HepG2 (cell line): Measurements from ENCODE around the gene HLF. TPM values are rescaled to one million over a fixed set of nuclear protein-coding genes. Genes with fewer than 3 reads are reported as not detected.

Experiments
- ATAC-seq: fragments of 200-7000 bp; cut with Tn5 transposase; 3 replicates; pipeline ENCODE4 v1.9.1; 2020; ENCODE audit warnings: mild to moderate bottlenecking, moderate library complexity
- BruUV-seq: library from RNA; stranded (reverse); fragments of 400-500 nt; replicated peaks from 2 replicates; lab custom pipeline; 2021; lab: Mats Ljungman, UMichigan
- CTCF ChIA-PET: fragments of 300-600 bp; formaldehyde crosslinking; extraction: SDS; loops from one replicate; lab custom pipeline; 2021; ENCODE audit warnings: low total read pairs, inconsistent platforms, low intra/inter-chr PET ratio; lab: Yijun Ruan, JAX
- POLR2A ChIA-PET: fragments of 350-600 bp; sonication (Branson Sonifier 250); formaldehyde crosslinking; loops from one replicate; lab custom pipeline; 2020; ENCODE audit warnings: antibody characterized with exemption, inconsistent platforms; lab: Yijun Ruan, JAX
- DNase-seq: peaks from one replicate; pipeline ENCODE4 v3.0.0-alpha.2; 2015; ENCODE audit warnings: low spot score
- FAIRE-seq: peaks from 3 replicates; lab custom pipeline; 2011; peaks lifted over from hg19 to GRCh38; lab: Jason Lieb, UNC
- H2AFZ ChIP-seq: one replicate; pipeline ENCODE4 v1.6.1; 2011; ENCODE audit warnings: low read length, inconsistent platforms
- H3K27ac ChIP-seq: fragments of 300-600 bp; 3 replicates; pipeline ENCODE4 v1.8.0; 2011; ENCODE audit warnings: mixed run types, mild to moderate bottlenecking, mixed read lengths, low read length, inconsistent platforms; ENCODE audit not compliant: insufficient read depth; ENCODE audit errors: extremely low read length
- H3K27me3 ChIP-seq, 2 experiments: fragments of 200-600 bp in 1 of 2; 2 replicates in 1 of 2; 3 replicates in 1 of 2; pipeline versions ENCODE4 v1.6.0 to v1.8.0; 2011; ENCODE audit warnings: low read length in 2 of 2, mild to moderate bottlenecking in 2 of 2, moderate library complexity in 2 of 2, inconsistent platforms in 1 of 2; ENCODE audit not compliant: insufficient read depth in 2 of 2, control insufficient read depth in 1 of 2
- H3K36me3 ChIP-seq, 2 experiments: fragments of 200-600 bp in 1 of 2; replicated peaks in 1 of 2; 2 replicates in 1 of 2; 3 replicates in 1 of 2; pipeline versions ENCODE4 v1.5.1 to v1.8.0; 2011; ENCODE audit warnings: low read length in 2 of 2, inconsistent platforms in 1 of 2; ENCODE audit not compliant: insufficient read depth in 2 of 2, control insufficient read depth in 1 of 2
- H3K4me1 ChIP-seq: 2 replicates; pipeline ENCODE4 v1.5.1; 2012; ENCODE audit warnings: low read length, inconsistent platforms; ENCODE audit not compliant: insufficient read depth
- H3K4me2 ChIP-seq: 2 replicates; pipeline ENCODE4 v1.6.0; 2011; ENCODE audit warnings: low read depth, low read length, inconsistent platforms
- H3K4me3 ChIP-seq, 3 experiments: fragments of 200-600 bp in 1 of 3; sonication (generic), shearing (Covaris generic) in 1 of 3; replicated peaks in 1 of 3; 2 replicates each; pipeline ENCODE4 v1.5.1; 2011 to 2016; ENCODE audit warnings: low read length in 3 of 3, inconsistent platforms in 2 of 3, low read depth in 2 of 3, mild to moderate bottlenecking in 2 of 3, control low read depth in 1 of 3, mixed read lengths in 1 of 3; ENCODE audit not compliant: insufficient read depth in 1 of 3
- H3K79me2 ChIP-seq: one replicate; pipeline ENCODE4 v1.6.1; 2011; ENCODE audit warnings: low read length, inconsistent platforms; ENCODE audit not compliant: insufficient read depth
- H3K9ac ChIP-seq: 2 replicates; pipeline ENCODE4 v1.6.0; 2011; ENCODE audit warnings: mild to moderate bottlenecking, low read depth, low read length, inconsistent platforms; ENCODE audit not compliant: insufficient read depth
- H3K9me3 ChIP-seq: 2 replicates; pipeline ENCODE4 v1.5.1; 2012; ENCODE audit warnings: mild to moderate bottlenecking, low read length
- H4K20me1 ChIP-seq: 2 replicates; pipeline ENCODE4 v1.6.0; 2011; ENCODE audit warnings: inconsistent platforms, mild to moderate bottlenecking, low read length, moderate library complexity; ENCODE audit not compliant: insufficient read depth
- KDM1A ChIP-seq: IDR thresholded peaks from 2 replicates; pipeline ENCODE4 v1.6.1; 2016; ENCODE audit warnings: missing compliant biosample characterization
- KDM5A ChIP-seq: fragments of 200-600 bp; sonication (generic); IDR thresholded peaks from 2 replicates; pipeline ENCODE4 v1.7.0; 2018; ENCODE audit warnings: antibody characterized with exemption, mild to moderate bottlenecking, low read length, borderline replicate concordance
- MEF2D ChIP-seq: sonication (generic); formaldehyde crosslinking; IDR thresholded peaks from 2 replicates; pipeline ENCODE4 v1.5.1; 2020; ENCODE audit warnings: mild to moderate bottlenecking, missing genetic modification reagents
- NONO ChIP-seq, 2 experiments: fragments of 450-650 bp in 1 of 2; sonication (generic) in 1 of 2; formaldehyde crosslinking in 1 of 2; IDR thresholded peaks in 1 of 2; conservative IDR thresholded peaks in 1 of 2; 2 replicates each; pipeline versions ENCODE4 v1.6.1 to v1.8.0; 2017 to 2022; ENCODE audit warnings: mild to moderate bottlenecking in 1 of 2, missing genetic modification reagents in 1 of 2, moderate library complexity in 1 of 2
- SAP130 ChIP-seq: IDR thresholded peaks from 2 replicates; pipeline ENCODE4 v1.6.1; 2016; ENCODE audit warnings: low read depth
- SRF ChIP-seq: IDR thresholded peaks from 2 replicates; pipeline ENCODE4 v1.6.1; 2011; ENCODE audit warnings: mild to moderate bottlenecking, low read depth, low read length, moderate library complexity
- TCF7 ChIP-seq: sonication (generic); IDR thresholded peaks from 2 replicates; pipeline ENCODE4 v1.6.1; 2016; ENCODE audit warnings: antibody characterized with exemption, low read depth
- ZFP36L2 ChIP-seq: sonication (generic); formaldehyde crosslinking; IDR thresholded peaks from 2 replicates; pipeline ENCODE4 v1.4.0; 2020; ENCODE audit warnings: missing genetic modification reagents
- ZNF160 ChIP-seq: sonication (generic); formaldehyde crosslinking; IDR thresholded peaks from 2 replicates; pipeline ENCODE4 v1.8.0; 2022; ENCODE audit warnings: mild to moderate bottlenecking, inconsistent platforms, missing genetic modification reagents
- ZNF569 ChIP-seq: sonication (generic); formaldehyde crosslinking; IDR thresholded peaks from 2 replicates; pipeline ENCODE4 v1.5.0; 2020; ENCODE audit warnings: mild to moderate bottlenecking, missing genetic modification reagents, moderate library complexity, borderline replicate concordance
- WGBS: methylation state at CpG from one replicate; pipeline ENCODE4 v1.1.6; 2017; ENCODE audit warnings: low lambda C conversion rate; 5-methylcytosine and 5-hydroxymethylcytosine counted together
- in situ Hi-C: cut with HindIII; loops from 2 replicates; pipeline ENCODE4 v1.10.0; 2017; ENCODE audit warnings: low pct_unique_long_range_greater_than_20kb; ENCODE audit not compliant: extremely low pct_ligation_motif_present
- intact Hi-C: fragments of 100-400 bp; cut with micrococcal nuclease; formaldehyde crosslinking; loops from one replicate; pipeline ENCODE4 v1.10.0; 2022; ENCODE audit not compliant: unreplicated experiment
- polyA plus RNA-seq, 8 experiments: library from polyadenylated mRNA; depleted of rRNA in 3 of 8; stranded (reverse) in 7 of 8; unstranded in 1 of 8; fragments of >200 nt; fragmentation: Illumina TruSeq in 4 of 8; extraction: Trizol in 4 of 8; gene quantifications; 2 replicates each; pipeline versions ENCODE4 v1.2.1 to v1.2.3, GENCODE V29; 2011 to 2016; ENCODE audit warnings: low read depth in 4 of 8, missing spikeins in 1 of 8, mixed read lengths in 1 of 8; ENCODE audit not compliant: insufficient read depth in 1 of 8
- total RNA-seq, 5 experiments: library from RNA; depleted of rRNA; stranded (reverse); fragments of >200 nt; fragmentation: Illumina TruSeq; extraction: Trizol; gene quantifications; 2 replicates each; pipeline ENCODE4 v1.2.3, GENCODE V29; 2016; ENCODE audit warnings: low read depth in 1 of 5
- TF ChIP-seq, protein P1 (sequence below): sonication (generic); formaldehyde crosslinking; IDR thresholded peaks from 2 replicates; pipeline ENCODE4 v1.4.0; 2020; ENCODE audit warnings: missing genetic modification reagents
- TF ChIP-seq, protein P2 (sequence below): fragments of 450-650 bp; IDR thresholded peaks from 2 replicates; pipeline ENCODE4 v1.6.1; 2017
- TF ChIP-seq, protein P3 (sequence below): sonication (generic); formaldehyde crosslinking; IDR thresholded peaks from 2 replicates; pipeline ENCODE4 v1.8.0; 2022; ENCODE audit warnings: mild to moderate bottlenecking, missing genetic modification reagents, moderate library complexity
- TF ChIP-seq, protein P4 (sequence below): sonication (generic); formaldehyde crosslinking; IDR thresholded peaks from 2 replicates; pipeline ENCODE4 v1.4.0; 2020; ENCODE audit warnings: missing genetic modification reagents, borderline replicate concordance
- TF ChIP-seq, protein P5 (sequence below): sonication (generic); formaldehyde crosslinking; conservative IDR thresholded peaks from 2 replicates; pipeline ENCODE4 v1.8.0; 2022; ENCODE audit warnings: mild to moderate bottlenecking, moderate library complexity, missing genetic modification reagents

The HLF gene
- total and polyA plus RNA-seq, 2 of the 13 experiments (the other 11 are each of a cell fraction or from before 2014, with no cell fraction given) = 202 to 346 TPM

DNA sequence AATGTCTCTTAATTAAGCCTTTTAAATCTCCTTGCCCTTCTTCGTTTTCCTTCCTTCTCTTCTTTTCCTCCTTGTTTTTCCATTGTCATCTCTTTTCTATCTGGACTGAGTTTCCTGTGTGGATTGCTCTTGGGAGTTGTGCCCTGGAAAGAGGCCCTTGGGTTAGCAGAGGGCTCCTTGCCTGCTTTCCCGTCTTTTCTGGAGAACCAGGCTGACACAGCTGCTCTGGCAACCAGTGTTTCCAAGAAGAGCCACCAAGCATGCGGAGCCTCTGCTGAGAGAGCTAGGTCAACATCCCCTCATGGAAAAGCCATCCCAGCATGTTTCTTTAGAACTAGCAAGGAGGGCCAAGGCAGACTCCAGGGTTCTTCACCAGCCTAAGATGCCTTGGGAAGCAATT is 75.4 kb downstream of the HLF start:
- BruUV-seq = no TSS peak
- intact Hi-C loops = no loop called here
- TF ChIP-seq, protein P1, sequence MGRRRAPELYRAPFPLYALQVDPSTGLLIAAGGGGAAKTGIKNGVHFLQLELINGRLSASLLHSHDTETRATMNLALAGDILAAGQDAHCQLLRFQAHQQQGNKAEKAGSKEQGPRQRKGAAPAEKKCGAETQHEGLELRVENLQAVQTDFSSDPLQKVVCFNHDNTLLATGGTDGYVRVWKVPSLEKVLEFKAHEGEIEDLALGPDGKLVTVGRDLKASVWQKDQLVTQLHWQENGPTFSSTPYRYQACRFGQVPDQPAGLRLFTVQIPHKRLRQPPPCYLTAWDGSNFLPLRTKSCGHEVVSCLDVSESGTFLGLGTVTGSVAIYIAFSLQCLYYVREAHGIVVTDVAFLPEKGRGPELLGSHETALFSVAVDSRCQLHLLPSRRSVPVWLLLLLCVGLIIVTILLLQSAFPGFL (CRISPR knock-in tag) = no peak
- TF ChIP-seq TCF7 (no peak), MEF2D (CRISPR knock-in tag) (no peak), KDM5A (no peak), ZFP36L2 (CRISPR knock-in tag) (no peak), ZNF569 (CRISPR knock-in tag) (no peak), SRF (no peak), ZNF160 (CRISPR knock-in tag) (no peak), KDM1A (CRISPR knock-in tag) (no peak), NONO (IDR thresholded peaks at IDR 0.05) (no peak), NONO (CRISPR knock-in tag; conservative IDR thresholded peaks at IDR 0.05) (no peak), SAP130 (CRISPR knock-in tag) (no peak)
- TF ChIP-seq, protein P2, sequence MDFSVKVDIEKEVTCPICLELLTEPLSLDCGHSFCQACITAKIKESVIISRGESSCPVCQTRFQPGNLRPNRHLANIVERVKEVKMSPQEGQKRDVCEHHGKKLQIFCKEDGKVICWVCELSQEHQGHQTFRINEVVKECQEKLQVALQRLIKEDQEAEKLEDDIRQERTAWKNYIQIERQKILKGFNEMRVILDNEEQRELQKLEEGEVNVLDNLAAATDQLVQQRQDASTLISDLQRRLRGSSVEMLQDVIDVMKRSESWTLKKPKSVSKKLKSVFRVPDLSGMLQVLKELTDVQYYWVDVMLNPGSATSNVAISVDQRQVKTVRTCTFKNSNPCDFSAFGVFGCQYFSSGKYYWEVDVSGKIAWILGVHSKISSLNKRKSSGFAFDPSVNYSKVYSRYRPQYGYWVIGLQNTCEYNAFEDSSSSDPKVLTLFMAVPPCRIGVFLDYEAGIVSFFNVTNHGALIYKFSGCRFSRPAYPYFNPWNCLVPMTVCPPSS = no peak
- TF ChIP-seq, protein P3, sequence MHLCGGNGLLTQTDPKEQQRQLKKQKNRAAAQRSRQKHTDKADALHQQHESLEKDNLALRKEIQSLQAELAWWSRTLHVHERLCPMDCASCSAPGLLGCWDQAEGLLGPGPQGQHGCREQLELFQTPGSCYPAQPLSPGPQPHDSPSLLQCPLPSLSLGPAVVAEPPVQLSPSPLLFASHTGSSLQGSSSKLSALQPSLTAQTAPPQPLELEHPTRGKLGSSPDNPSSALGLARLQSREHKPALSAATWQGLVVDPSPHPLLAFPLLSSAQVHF (CRISPR knock-in tag) = no peak
- TF ChIP-seq, protein P4, sequence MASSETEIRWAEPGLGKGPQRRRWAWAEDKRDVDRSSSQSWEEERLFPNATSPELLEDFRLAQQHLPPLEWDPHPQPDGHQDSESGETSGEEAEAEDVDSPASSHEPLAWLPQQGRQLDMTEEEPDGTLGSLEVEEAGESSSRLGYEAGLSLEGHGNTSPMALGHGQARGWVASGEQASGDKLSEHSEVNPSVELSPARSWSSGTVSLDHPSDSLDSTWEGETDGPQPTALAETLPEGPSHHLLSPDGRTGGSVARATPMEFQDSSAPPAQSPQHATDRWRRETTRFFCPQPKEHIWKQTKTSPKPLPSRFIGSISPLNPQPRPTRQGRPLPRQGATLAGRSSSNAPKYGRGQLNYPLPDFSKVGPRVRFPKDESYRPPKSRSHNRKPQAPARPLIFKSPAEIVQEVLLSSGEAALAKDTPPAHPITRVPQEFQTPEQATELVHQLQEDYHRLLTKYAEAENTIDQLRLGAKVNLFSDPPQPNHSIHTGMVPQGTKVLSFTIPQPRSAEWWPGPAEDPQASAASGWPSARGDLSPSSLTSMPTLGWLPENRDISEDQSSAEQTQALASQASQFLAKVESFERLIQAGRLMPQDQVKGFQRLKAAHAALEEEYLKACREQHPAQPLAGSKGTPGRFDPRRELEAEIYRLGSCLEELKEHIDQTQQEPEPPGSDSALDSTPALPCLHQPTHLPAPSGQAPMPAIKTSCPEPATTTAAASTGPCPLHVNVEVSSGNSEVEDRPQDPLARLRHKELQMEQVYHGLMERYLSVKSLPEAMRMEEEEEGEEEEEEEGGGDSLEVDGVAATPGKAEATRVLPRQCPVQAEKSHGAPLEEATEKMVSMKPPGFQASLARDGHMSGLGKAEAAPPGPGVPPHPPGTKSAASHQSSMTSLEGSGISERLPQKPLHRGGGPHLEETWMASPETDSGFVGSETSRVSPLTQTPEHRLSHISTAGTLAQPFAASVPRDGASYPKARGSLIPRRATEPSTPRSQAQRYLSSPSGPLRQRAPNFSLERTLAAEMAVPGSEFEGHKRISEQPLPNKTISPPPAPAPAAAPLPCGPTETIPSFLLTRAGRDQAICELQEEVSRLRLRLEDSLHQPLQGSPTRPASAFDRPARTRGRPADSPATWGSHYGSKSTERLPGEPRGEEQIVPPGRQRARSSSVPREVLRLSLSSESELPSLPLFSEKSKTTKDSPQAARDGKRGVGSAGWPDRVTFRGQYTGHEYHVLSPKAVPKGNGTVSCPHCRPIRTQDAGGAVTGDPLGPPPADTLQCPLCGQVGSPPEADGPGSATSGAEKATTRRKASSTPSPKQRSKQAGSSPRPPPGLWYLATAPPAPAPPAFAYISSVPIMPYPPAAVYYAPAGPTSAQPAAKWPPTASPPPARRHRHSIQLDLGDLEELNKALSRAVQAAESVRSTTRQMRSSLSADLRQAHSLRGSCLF = no peak
- TF ChIP-seq, protein P5, sequence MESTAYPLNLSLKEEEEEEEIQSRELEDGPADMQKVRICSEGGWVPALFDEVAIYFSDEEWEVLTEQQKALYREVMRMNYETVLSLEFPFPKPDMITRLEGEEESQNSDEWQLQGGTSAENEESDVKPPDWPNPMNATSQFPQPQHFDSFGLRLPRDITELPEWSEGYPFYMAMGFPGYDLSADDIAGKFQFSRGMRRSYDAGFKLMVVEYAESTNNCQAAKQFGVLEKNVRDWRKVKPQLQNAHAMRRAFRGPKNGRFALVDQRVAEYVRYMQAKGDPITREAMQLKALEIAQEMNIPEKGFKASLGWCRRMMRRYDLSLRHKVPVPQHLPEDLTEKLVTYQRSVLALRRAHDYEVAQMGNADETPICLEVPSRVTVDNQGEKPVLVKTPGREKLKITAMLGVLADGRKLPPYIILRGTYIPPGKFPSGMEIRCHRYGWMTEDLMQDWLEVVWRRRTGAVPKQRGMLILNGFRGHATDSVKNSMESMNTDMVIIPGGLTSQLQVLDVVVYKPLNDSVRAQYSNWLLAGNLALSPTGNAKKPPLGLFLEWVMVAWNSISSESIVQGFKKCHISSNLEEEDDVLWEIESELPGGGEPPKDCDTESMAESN (CRISPR knock-in tag) = no peak

More for the DNA sequence above, 75.4 kb downstream of the HLF start:
- no peaks in the 10 kb centered on the region for H3K9me3 ChIP-seq
- no peak for FAIRE-seq
- 62% methylated on average over 3 of the region's 3 CpGs for WGBS
- no peak overlapping the region for H3K4me2 ChIP-seq
- H3K79me2 ChIP-seq = no peaks in the 10 kb centered on the region
- no peak overlapping the region for H3K4me3 ChIP-seq
- ChIA-PET POLR2A (no interaction called here), CTCF (no interaction called here)
- no peaks in the 10 kb centered on the region for H4K20me1 ChIP-seq
- DNase-seq = no peak
- no peak for ATAC-seq
- in situ Hi-C loops = no loop called here
- H3K27me3 ChIP-seq = peaks cover 0 to 6% of the 10 kb centered on the region in 2 experiments; a peak in 1 of 5 replicates
- no peak overlapping the region for H2AFZ ChIP-seq
- no peaks in the 10 kb centered on the region for H3K36me3 ChIP-seq
- no peak overlapping the region for H3K9ac ChIP-seq
- no peak overlapping the region for H3K27ac ChIP-seq
- peaks cover 8% of the 10 kb centered on the region for H3K4me1 ChIP-seq
